Activated CD4-positive, CD25-positive, alpha-beta regulatory T cell (primary cell): ENCODE results near the gene CDKN1B.

Source experiments
- DNase-seq, 4 experiments: peaks; one replicate each; lab custom pipeline; 2025; lab: John Stamatoyannopoulos, UW

The CDKN1B gene

DNA sequence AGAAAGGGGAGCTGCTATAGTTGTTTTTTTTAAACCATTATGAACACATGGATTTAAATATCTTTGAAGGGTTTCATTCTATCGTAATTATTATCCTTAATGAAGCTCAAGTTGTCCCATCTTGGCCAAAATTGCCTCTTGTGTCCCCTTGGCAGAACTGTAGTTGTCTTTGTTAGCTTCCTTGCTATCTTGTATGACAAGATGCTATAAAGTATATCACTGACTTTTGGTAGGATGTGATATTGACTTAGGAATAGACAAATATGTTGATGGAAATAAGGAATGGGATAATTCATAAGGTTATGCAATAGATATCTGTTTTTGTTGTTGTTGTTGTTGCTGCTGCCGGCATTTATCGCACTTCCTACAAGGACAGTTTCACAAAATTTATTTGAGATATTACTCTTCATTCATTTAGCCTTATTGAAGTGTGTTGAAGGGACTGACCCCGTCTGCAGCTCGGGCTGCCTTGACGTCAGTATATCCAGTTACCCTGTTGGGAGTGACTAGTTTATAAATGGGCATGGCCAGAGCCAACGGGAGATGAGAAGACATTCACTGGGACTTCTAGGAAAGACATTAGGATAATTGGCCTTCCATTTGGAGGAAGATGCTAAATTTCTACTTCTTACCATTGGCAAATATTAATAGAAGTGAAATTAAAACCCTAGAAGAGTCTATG, 42.2 kb downstream of the CDKN1B start:
- DNase-seq, result no peak

DNA sequence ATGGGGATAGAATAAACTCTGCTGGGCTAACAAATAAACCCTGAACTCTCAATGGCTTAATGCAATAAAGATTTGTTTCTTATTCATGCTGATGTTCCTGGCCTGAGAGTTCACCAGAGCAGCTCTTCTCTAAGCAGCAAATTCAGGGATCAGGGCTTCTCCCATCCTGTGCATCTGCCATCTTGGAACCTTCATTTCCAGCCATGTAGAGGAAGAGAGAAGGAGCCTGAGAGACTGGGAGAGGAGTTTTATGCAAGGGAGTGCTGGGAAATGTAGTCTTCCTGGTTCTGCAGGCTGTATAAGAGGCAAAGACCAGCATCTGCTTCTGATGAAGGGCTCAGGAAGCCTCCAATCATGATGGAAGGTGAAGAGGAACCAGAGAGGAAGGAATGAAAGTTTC, 47.7 kb downstream of the CDKN1B start:
- no peak for DNase-seq

DNA sequence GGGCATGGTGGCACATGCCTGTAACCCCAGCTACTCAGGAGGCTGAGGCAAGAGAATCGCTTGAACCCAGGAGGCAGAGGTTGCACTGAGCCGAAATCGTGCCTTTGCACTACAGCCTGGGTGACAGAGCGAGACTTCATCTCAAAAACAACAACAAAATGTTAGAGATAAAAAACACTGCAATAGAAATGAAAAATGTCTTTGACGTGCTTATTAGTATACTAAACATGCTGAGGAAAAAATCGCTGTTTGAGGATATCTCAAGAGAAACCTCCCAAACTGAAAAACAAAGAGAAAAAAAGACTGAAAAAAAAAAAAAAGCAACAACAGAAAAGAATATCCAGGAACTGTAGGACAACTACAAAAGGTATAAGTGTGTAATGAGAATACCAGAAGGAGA, 53.1 kb downstream of the CDKN1B start:
- no peak for DNase-seq
